IMR-90 (cell line): ENCODE measurements around the gene TMPRSS13. TPM values are rescaled to one million over a fixed set of nuclear protein-coding genes. Genes with fewer than 3 reads are reported as not detected.

Experiments
- ATAC-seq: fragments of 200-7000 bp; cut with Tn5 transposase; 2 replicates; pipeline ENCODE4 v1.9.1; 2020; ENCODE audit warnings: low read depth, mild to moderate bottlenecking, moderate library complexity
- BruUV-seq: library from RNA; stranded (reverse); fragments of 400-500 nt; replicated peaks from 2 replicates; lab custom pipeline; 2021; lab: Mats Ljungman, UMichigan
- CTCF ChIA-PET: fragments of 300-600 bp; formaldehyde crosslinking; extraction: SDS; loops from one replicate; lab custom pipeline; 2021; ENCODE audit warnings: antibody characterized with exemption; lab: Yijun Ruan, JAX
- POLR2A ChIA-PET: fragments of 300-600 bp; sonication (Branson Sonifier 250); formaldehyde crosslinking; loops from one replicate; lab custom pipeline; 2022; ENCODE audit warnings: antibody characterized with exemption; ENCODE audit not compliant: unreplicated experiment; lab: Charles Lee
- DNase-seq: peaks from one replicate; pipeline ENCODE4 v3.0.0; 2013
- H2AFZ ChIP-seq: replicated peaks from 2 replicates; pipeline ENCODE3; 2013; ENCODE audit warnings: low read length, mild to moderate bottlenecking; ENCODE audit not compliant: poor library complexity
- H2AK5ac ChIP-seq: 2 replicates; pipeline ENCODE4 v1.6.1; 2013; ENCODE audit warnings: low read depth, low read length, inconsistent platforms
- H2AK9ac ChIP-seq: replicated peaks from 2 replicates; pipeline ENCODE3; 2013; ENCODE audit warnings: mild to moderate bottlenecking, low read depth, low read length, moderate library complexity; ENCODE audit not compliant: poor library complexity
- H2BK120ac ChIP-seq: 2 replicates; pipeline ENCODE4 v1.6.1; 2013; ENCODE audit warnings: low read depth, low read length, inconsistent platforms
- H2BK15ac ChIP-seq: 3 replicates; pipeline ENCODE4 v1.6.1; 2013; ENCODE audit warnings: low read depth, low read length, inconsistent platforms
- H2BK20ac ChIP-seq: 2 replicates; pipeline ENCODE4 v1.6.1; 2013; ENCODE audit warnings: low read depth, mild to moderate bottlenecking, inconsistent platforms, low read length, moderate library complexity
- H2BK5ac ChIP-seq: 2 replicates; pipeline ENCODE4 v1.6.1; 2013; ENCODE audit warnings: mild to moderate bottlenecking, low read depth, low read length, inconsistent platforms; ENCODE audit not compliant: poor library complexity, severe bottlenecking
- H3K14ac ChIP-seq: replicated peaks from 2 replicates; pipeline ENCODE4 v1.6.1; 2013; ENCODE audit warnings: low read depth, low read length, inconsistent platforms
- H3K18ac ChIP-seq: 2 replicates; pipeline ENCODE4 v1.6.1; 2013; ENCODE audit warnings: low read depth, low read length, control low read depth
- H3K23ac ChIP-seq: 2 replicates; pipeline ENCODE4 v1.6.1; 2013; ENCODE audit warnings: low read depth, low read length, inconsistent platforms
- H3K27ac ChIP-seq: 2 replicates; pipeline ENCODE4 v1.5.1; 2013; ENCODE audit warnings: mild to moderate bottlenecking, control low read depth, low read length; ENCODE audit not compliant: insufficient read depth
- H3K27me3 ChIP-seq: 2 replicates; pipeline ENCODE4 v1.6.1; 2013; ENCODE audit warnings: low read length; ENCODE audit not compliant: control insufficient read depth, insufficient read depth
- H3K36me3 ChIP-seq: 2 replicates; pipeline ENCODE4 v1.6.1; 2013; ENCODE audit warnings: low read length, mixed read lengths; ENCODE audit not compliant: control insufficient read depth, insufficient read depth
- H3K4ac ChIP-seq: 2 replicates; pipeline ENCODE4 v1.6.1; 2013; ENCODE audit warnings: low read depth, low read length, inconsistent platforms
- H3K4me1 ChIP-seq: 2 replicates; pipeline ENCODE4 v1.6.1; 2013; ENCODE audit warnings: low read length, mixed read lengths; ENCODE audit not compliant: control insufficient read depth, insufficient read depth
- H3K4me2 ChIP-seq: 2 replicates; pipeline ENCODE4 v1.6.1; 2013; ENCODE audit warnings: low read depth, mild to moderate bottlenecking, control low read depth, low read length, moderate library complexity
- H3K4me3 ChIP-seq: 2 replicates; pipeline ENCODE4 v1.5.1; 2013; ENCODE audit warnings: low read depth, mild to moderate bottlenecking, control low read depth, low read length, moderate library complexity; ENCODE audit not compliant: insufficient read depth
- H3K56ac ChIP-seq: 2 replicates; pipeline ENCODE4 v1.6.1; 2013; ENCODE audit warnings: low read length, inconsistent platforms; ENCODE audit not compliant: insufficient read depth; ENCODE audit errors: extremely low read depth
- H3K79me1 ChIP-seq, 2 experiments: 2 replicates each; pipeline ENCODE4 v1.6.1; 2013; ENCODE audit warnings: low read length in 2 of 2, inconsistent platforms in 1 of 2, low read depth in 1 of 2
- H3K9ac ChIP-seq: 2 replicates; pipeline ENCODE4 v1.6.1; 2013; ENCODE audit warnings: low read depth, low read length, control low read depth
- H3K9me1 ChIP-seq: 2 replicates; pipeline ENCODE4 v1.6.1; 2013; ENCODE audit warnings: low read length, inconsistent platforms; ENCODE audit not compliant: insufficient read depth
- H3K9me3 ChIP-seq: 2 replicates; pipeline ENCODE4 v1.6.1; 2013; ENCODE audit warnings: low read length; ENCODE audit not compliant: control insufficient read depth, insufficient read depth
- H4K20me1 ChIP-seq: 2 replicates; pipeline ENCODE4 v1.6.1; 2013; ENCODE audit warnings: low read length, inconsistent platforms; ENCODE audit not compliant: insufficient read depth
- H4K5ac ChIP-seq: 2 replicates; pipeline ENCODE4 v1.6.1; 2013; ENCODE audit warnings: mild to moderate bottlenecking, low read depth, low read length, control low read depth
- H4K8ac ChIP-seq, 2 experiments: 2 replicates each; pipeline ENCODE4 v1.6.1; 2013; ENCODE audit warnings: low read depth in 2 of 2, low read length in 2 of 2, control low read depth in 1 of 2, inconsistent platforms in 1 of 2
- H4K91ac ChIP-seq: 2 replicates; pipeline ENCODE4 v1.6.1; 2013; ENCODE audit warnings: low read depth, low read length, inconsistent platforms; ENCODE audit not compliant: insufficient read depth
- CEBPB ChIP-seq: IDR thresholded peaks from 2 replicates; pipeline ENCODE4 v1.6.1; 2012; ENCODE audit warnings: low read depth, low read length, improper control_type of control experiment
- CHD1 ChIP-seq: IDR thresholded peaks from 2 replicates; pipeline ENCODE4 v1.6.1; 2012; ENCODE audit warnings: low read depth, low read length, improper control_type of control experiment
- ELK1 ChIP-seq: fragments of 150-350 bp; IDR thresholded peaks from 2 replicates; pipeline ENCODE4 v1.6.1; 2016; ENCODE audit warnings: low read depth, mild to moderate bottlenecking, low read length, moderate library complexity, borderline replicate concordance
- FOS ChIP-seq: fragments of 150-350 bp; IDR thresholded peaks from 2 replicates; pipeline ENCODE4 v1.6.1; 2016; ENCODE audit warnings: low read depth, low read length
- MAFK ChIP-seq: IDR thresholded peaks from 2 replicates; pipeline ENCODE4 v1.6.1; 2012; ENCODE audit warnings: low read depth, low read length, improper control_type of control experiment
- POLR2A ChIP-seq: IDR thresholded peaks from 2 replicates; pipeline ENCODE4 v1.6.1; 2012; ENCODE audit warnings: mild to moderate bottlenecking, low read depth, low read length
- RAD21 ChIP-seq: IDR thresholded peaks from 2 replicates; pipeline ENCODE4 v1.6.1; 2012; ENCODE audit warnings: low read length, improper control_type of control experiment
- RFX5 ChIP-seq: IDR thresholded peaks from 2 replicates; pipeline ENCODE4 v1.8.0; 2012; ENCODE audit warnings: low read depth, mild to moderate bottlenecking, low read length, moderate library complexity
- SMC3 ChIP-seq: fragments of 150-350 bp; IDR thresholded peaks from 2 replicates; pipeline ENCODE4 v1.6.1; 2016; ENCODE audit warnings: low read depth, mild to moderate bottlenecking, antibody characterized with exemption, low read length, moderate library complexity
- WGBS, 2 experiments: methylation state at CpG; one replicate each; pipeline versions ENCODE4 v1.1.5 to v1.1.7; 2013; ENCODE audit warnings: missing lambda C conversion rate in 2 of 2; ENCODE audit not compliant: insufficient read length in 1 of 2; ENCODE audit errors: extremely low coverage in 2 of 2; 5-methylcytosine and 5-hydroxymethylcytosine counted together
- dilution Hi-C: fragments of 300-500 bp; cut with HindIII; formaldehyde crosslinking; loops from one replicate; pipeline ENCODE4 v1.14.3; 2018; ENCODE audit warnings: low sequenced_read_pairs; ENCODE audit not compliant: unreplicated experiment
- in situ Hi-C: fragments of 300-500 bp; cut with MboI; formaldehyde crosslinking; loops from 3 replicates; pipeline ENCODE4 v1.14.3; 2019; ENCODE audit warnings: low sequenced_read_pairs, inconsistent platforms, mixed read lengths
- intact Hi-C: fragments of 100-400 bp; cut with micrococcal nuclease; formaldehyde crosslinking; loops from 2 replicates; pipeline ENCODE4 v1.10.0; 2022
- polyA plus RNA-seq, 3 experiments: library from polyadenylated mRNA; depleted of rRNA; stranded (reverse); fragments of >200 nt; gene quantifications; 2 replicates each; pipeline ENCODE4 v1.2.3, GENCODE V29; 2012; ENCODE audit warnings: low replicate concordance in 1 of 3
- total RNA-seq: library from RNA; depleted of rRNA; stranded (reverse); fragments of >200 nt; gene quantifications from 2 replicates; pipeline ENCODE4 v1.2.3, GENCODE V29; 2012

Gene TMPRSS13
- total and polyA plus RNA-seq, 2 of the 4 experiments (the other 2 are of a cell fraction): not detected

- ChIA-PET POLR2A (no interaction called here), CTCF (interaction anchor here (0.9 to 1.4 kb wide), 3 partner anchors 10 to 119 kb away, joined by 3 to 4 read pairs (median 3); no protein-coding TSS in a partner anchor)
- Histone ChIP-seq H2BK15ac (no peak overlapping the region), H2AK9ac (no peak overlapping the region), H3K4ac (no peak overlapping the region), H3K23ac (no peak overlapping the region), H4K91ac (no peak overlapping the region), H3K9me3 (no peaks in the 10 kb centered on the region), H2BK20ac (no peak overlapping the region), H2AK5ac (no peak overlapping the region), H3K4me2 (no peak overlapping the region), H3K4me3 (no peak overlapping the region), H4K20me1 (no peaks in the 10 kb centered on the region), H4K5ac (no peak overlapping the region), H3K36me3 (no peaks in the 10 kb centered on the region), H4K8ac (no peak overlapping the region), H3K27me3 (peaks cover 8% of the 10 kb centered on the region), H3K4me1 (no peaks in the 10 kb centered on the region), H3K79me1 (no peaks in the 10 kb centered on the region), H3K9ac (no peak overlapping the region), H2BK120ac (no peak overlapping the region), H3K18ac (no peak overlapping the region), H2BK5ac (no peak overlapping the region), H3K56ac (0 out of 2 replicates have a peak overlapping the region, but pooled peaks have one; percentile 3), H3K27ac (no peak overlapping the region), H2AFZ (no peak overlapping the region), H3K9me1 (no peaks in the 10 kb centered on the region), H3K14ac (no peak overlapping the region)
- WGBS, 2 experiments: no CpG with 5 or more reads among the region's 6 CpGs
- in situ Hi-C loops (no loop called here), intact Hi-C loops (no loop called here), dilution Hi-C loops (no loop called here)
- ATAC-seq (no peak), DNase-seq (no peak)
- no TSS peak for BruUV-seq
- TF ChIP-seq RAD21: no peak
- no peak for TF ChIP-seq ELK1
- TF ChIP-seq CEBPB: no peak
- TF ChIP-seq POLR2A: no peak
- no peak for TF ChIP-seq CHD1
- TF ChIP-seq MAFK: no peak
- TF ChIP-seq SMC3: no peak
- TF ChIP-seq FOS: no peak
- no peak for TF ChIP-seq RFX5
Measured at GRCh38 chr11:117936973-117937372, 7.8 kb upstream of the TMPRSS13 start.
